ENCODE data around the gene BMP10. TPM values are rescaled to one million over a fixed set of nuclear protein-coding genes. Genes with fewer than 3 reads are reported as not detected.
A peak's percentile ranks its signal among the peaks of the same experiment; 100 is the strongest.

BMP10 gene
- total and polyA plus RNA-seq, 12 donors: not detected

GRCh38 chr2:68825866-68826265, 45.3 kb downstream of the BMP10 start:
- no peaks in the 10 kb centered on the region for H3K9me3 ChIP-seq (replicated peaks in 1 of 3)
- no peaks in the 10 kb centered on the region for H3K27me3 ChIP-seq
- intact Hi-C loops (cut with DNase I): no loop called here
- 62 to 84% (median 71%) methylated on average over 5 of the region's 5 CpGs for WGBS, 4 donors
- no peak overlapping the region for H3K27ac ChIP-seq
- DNase-seq: no peak
- H3K36me3 ChIP-seq (replicated peaks in 1 of 2): peaks cover 0 to 24% of the 10 kb centered on the region in 2 donors
- no peak overlapping the region for H3K4me3 ChIP-seq
- no peak for TF ChIP-seq POLR2A (IDR thresholded peaks at IDR 0.05)
- TF ChIP-seq, protein P1, sequence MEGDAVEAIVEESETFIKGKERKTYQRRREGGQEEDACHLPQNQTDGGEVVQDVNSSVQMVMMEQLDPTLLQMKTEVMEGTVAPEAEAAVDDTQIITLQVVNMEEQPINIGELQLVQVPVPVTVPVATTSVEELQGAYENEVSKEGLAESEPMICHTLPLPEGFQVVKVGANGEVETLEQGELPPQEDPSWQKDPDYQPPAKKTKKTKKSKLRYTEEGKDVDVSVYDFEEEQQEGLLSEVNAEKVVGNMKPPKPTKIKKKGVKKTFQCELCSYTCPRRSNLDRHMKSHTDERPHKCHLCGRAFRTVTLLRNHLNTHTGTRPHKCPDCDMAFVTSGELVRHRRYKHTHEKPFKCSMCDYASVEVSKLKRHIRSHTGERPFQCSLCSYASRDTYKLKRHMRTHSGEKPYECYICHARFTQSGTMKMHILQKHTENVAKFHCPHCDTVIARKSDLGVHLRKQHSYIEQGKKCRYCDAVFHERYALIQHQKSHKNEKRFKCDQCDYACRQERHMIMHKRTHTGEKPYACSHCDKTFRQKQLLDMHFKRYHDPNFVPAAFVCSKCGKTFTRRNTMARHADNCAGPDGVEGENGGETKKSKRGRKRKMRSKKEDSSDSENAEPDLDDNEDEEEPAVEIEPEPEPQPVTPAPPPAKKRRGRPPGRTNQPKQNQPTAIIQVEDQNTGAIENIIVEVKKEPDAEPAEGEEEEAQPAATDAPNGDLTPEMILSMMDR (IDR thresholded peaks at IDR 0.05): no peak
- H3K4me1 ChIP-seq (replicated peaks in 1 of 2): peaks cover 26 to 35% of the 10 kb centered on the region in 2 donors

GRCh38 chr2:68824831-68825230, 46.4 kb downstream of the BMP10 start:
- intact Hi-C loops (cut with DNase I): no loop called here
- TF ChIP-seq POLR2A (IDR thresholded peaks at IDR 0.05): no peak
- TF ChIP-seq, protein P1 (IDR thresholded peaks at IDR 0.05): no peak
- Histone ChIP-seq H3K4me3 (no peak overlapping the region), H3K27ac (no peak overlapping the region), H3K4me1 (replicated peaks in 1 of 2) (peaks cover 21 to 26% of the 10 kb centered on the region in 2 donors), H3K36me3 (replicated peaks in 1 of 2) (peaks cover 0 to 24% of the 10 kb centered on the region in 2 donors), H3K9me3 (replicated peaks in 1 of 3) (no peaks in the 10 kb centered on the region), H3K27me3 (no peaks in the 10 kb centered on the region)
- 50 to 63% (median 62%) methylated on average over 2 of the region's 2 CpGs for WGBS, 4 donors
- peak in 1 of 7 donors; percentile 38 for DNase-seq

DNA sequence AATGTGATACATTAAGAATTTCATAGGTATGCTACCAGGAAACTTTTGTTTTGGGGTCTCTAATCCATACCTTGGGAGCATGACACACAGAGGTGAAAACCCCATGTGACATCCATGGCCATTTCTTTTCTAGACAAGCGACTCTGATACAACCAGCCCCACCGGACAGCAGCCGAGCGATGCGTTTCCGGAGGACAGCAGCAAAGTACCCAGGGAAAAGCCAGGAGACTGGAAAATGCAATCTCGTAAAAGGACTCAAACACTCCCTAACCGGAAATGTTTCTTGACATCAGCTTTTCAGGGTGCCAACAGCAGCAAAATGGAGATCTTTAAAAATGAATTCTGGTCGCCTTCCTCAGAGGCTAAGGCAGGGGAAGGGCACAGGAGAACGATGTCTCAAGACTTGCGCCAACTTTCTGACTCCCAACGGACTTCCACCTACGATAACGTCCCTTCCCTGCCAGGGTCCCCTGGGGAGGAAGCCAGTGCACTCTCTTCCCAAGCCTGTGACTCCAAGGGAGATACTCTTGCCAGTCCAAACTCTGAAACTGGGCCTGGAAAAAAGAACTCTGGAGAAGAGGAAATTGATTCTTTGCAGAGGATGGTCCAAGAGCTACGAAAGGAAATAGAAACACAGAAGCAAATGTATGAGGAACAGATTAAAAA, 48.9 kb downstream of the BMP10 start:
- TF ChIP-seq, protein P1 (IDR thresholded peaks at IDR 0.05): no peak
- TF ChIP-seq POLR2A (IDR thresholded peaks at IDR 0.05): no peak
- 89 to 93% (median 91%) methylated on average over 15 of the region's 15 CpGs for WGBS, 4 donors
- H3K9me3 ChIP-seq (replicated peaks in 1 of 3): no peaks in the 10 kb centered on the region
- H3K27me3 ChIP-seq: no peaks in the 10 kb centered on the region
- H3K27ac ChIP-seq: no peak overlapping the region
- peaks cover 0 to 24% of the 10 kb centered on the region in 2 donors for H3K36me3 ChIP-seq (replicated peaks in 1 of 2)
- no peak overlapping the region for H3K4me3 ChIP-seq
- DNase-seq: no peak
- H3K4me1 ChIP-seq (replicated peaks in 1 of 2): peaks cover 5% of the 10 kb centered on the region in 2 donors
- intact Hi-C loops (cut with DNase I): no loop called here

GRCh38 chr2:68819556-68819955, 51.6 kb downstream of the BMP10 start:
- DNase-seq: no peak
- no peak for TF ChIP-seq POLR2A (IDR thresholded peaks at IDR 0.05)
- TF ChIP-seq, protein P1 (IDR thresholded peaks at IDR 0.05): no peak
- intact Hi-C loops (cut with DNase I): no loop called here
- H3K27me3 ChIP-seq: no peaks in the 10 kb centered on the region
- H3K27ac ChIP-seq: no peak overlapping the region
- peaks cover 5% of the 10 kb centered on the region in 2 donors for H3K4me1 ChIP-seq (replicated peaks in 1 of 2)
- WGBS, 4 donors: 75 to 81% (median 80%) methylated on average over 6 of the region's 6 CpGs
- no peak overlapping the region for H3K4me3 ChIP-seq
- H3K36me3 ChIP-seq (replicated peaks in 1 of 2): peaks cover 0 to 19% of the 10 kb centered on the region in 2 donors
- no peaks in the 10 kb centered on the region for H3K9me3 ChIP-seq (replicated peaks in 1 of 3)

All from adrenal gland (tissue), 12 donors.